Measurements from ENCODE around the gene ORAI2. TPM values are rescaled to one million over a fixed set of nuclear protein-coding genes. Genes with fewer than 3 reads are reported as not detected.

ORAI2 gene
- polyA plus RNA-seq, 1 of the 3 experiments (the other 2 are of a cell fraction) = 85.8 TPM

- TF ChIP-seq REST (IDR thresholded peaks at IDR 0.05; ENCODE audit: low read depth, low read length) = no peak
- TF ChIP-seq USF2 (IDR thresholded peaks at IDR 0.05; ENCODE audit: borderline replicate concordance, low read depth, low read length) = no peak
- no peak for TF ChIP-seq IRF3 (IDR thresholded peaks at IDR 0.05; ENCODE audit: low read depth, low read length)
Observed at GRCh38 chr7:102467581-102468477, 34.5 kb downstream of the ORAI2 start (continued).

- Histone ChIP-seq H3K4me2 (no peak overlapping the region), H3K27me3 (ENCODE audit: insufficient read depth) (no peaks in the 10 kb centered on the region), H4K20me1 (ENCODE audit: insufficient read depth) (peaks cover 4% of the 10 kb centered on the region; the same call in 1 of the 2 replicates), H3K27ac (ENCODE audit: low read depth in 2 of 2, low read length in 1 of 2) (no peak overlapping the region), H3K9ac (no peak overlapping the region), H3F3A (replicated peaks; ENCODE audit: insufficient read depth) (peaks cover 10% of the 10 kb centered on the region), H3K79me2 (ENCODE audit: insufficient read depth) (peaks cover 23% of the 10 kb centered on the region), H3K4me3 (ENCODE audit: low read depth in 2 of 2, low read length in 1 of 2) (no peak overlapping the region), H3K9me2 (no peaks in the 10 kb centered on the region), H3K4me1 (ENCODE audit: control insufficient read depth in 1 of 2, insufficient read depth in 2 of 2, low read depth in 1 of 2, low read length in 1 of 2) (peaks cover 5 to 10% of the 10 kb centered on the region in 2 experiments; a peak in 2 of 4 replicates), H3K36me3 (replicated peaks in 1 of 2; ENCODE audit: control insufficient read depth in 1 of 2, insufficient read depth in 2 of 2, low read length in 1 of 2) (peaks cover 33 to 54% of the 10 kb centered on the region in 2 experiments), H2AFZ (ENCODE audit: low read depth) (no peak overlapping the region), H3K9me3 (no peaks in the 10 kb centered on the region)
- ChIA-PET POLR2A (no interaction called here), CTCF (interaction anchor here (1.2 kb wide), 1 partner anchor 19 kb away, joined by 3 read pairs; no protein-coding TSS in a partner anchor)
- no peak for DNase-seq
- 93% methylated on average over 38 of the region's 40 CpGs for WGBS (ENCODE audit: low lambda C conversion rate)
- no peak for TF ChIP-seq SMC3 (IDR thresholded peaks at IDR 0.05; ENCODE audit: low read depth, low read length)
Observed at GRCh38 chr7:102468478-102469350, 35.3 kb downstream of the ORAI2 start.

Measured in SK-N-SH (cell line).